GM21526 (cell line): Measurements from ENCODE around the gene LATS2.

Experiments
- ATAC-seq: cut with Tn5 transposase; IDR thresholded peaks from one replicate; pipeline ENCODE4 v1.9.1; 2021; ENCODE audit warnings: moderate library complexity; ENCODE audit not compliant: unreplicated experiment, low FRiP score

LATS2 gene

DNA sequence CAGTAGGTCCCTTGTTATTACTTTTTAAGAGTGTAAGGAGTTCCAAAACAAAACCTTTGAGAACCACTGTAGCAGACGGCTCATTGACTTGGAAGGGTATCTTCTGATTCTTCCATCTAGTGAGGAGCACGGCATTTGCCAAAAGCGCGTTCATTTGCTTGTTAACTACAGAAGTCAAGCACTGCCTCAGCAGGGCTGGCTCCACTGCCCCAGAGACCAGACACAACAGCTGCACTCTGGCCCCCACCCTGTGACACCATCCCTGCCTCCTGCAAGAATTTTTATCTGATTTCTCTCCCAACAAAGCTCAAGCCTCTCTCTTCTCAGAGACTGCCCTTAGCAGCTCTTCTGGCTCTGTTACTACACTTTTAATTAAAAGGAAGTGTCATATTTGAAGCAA, 138.1 kb downstream of the LATS2 start:
- no peak for ATAC-seq
